HepG2 (cell line): Measurements from ENCODE around the gene SLX4. TPM values are rescaled to one million over a fixed set of nuclear protein-coding genes. Genes with fewer than 3 reads are reported as not detected.

Experiments used
- E2F1 ChIP-seq: sonication (generic); formaldehyde crosslinking; IDR thresholded peaks from 2 replicates; pipeline ENCODE4 v1.5.0; 2020; ENCODE audit warnings: missing genetic modification reagents
- KAT8 ChIP-seq: IDR thresholded peaks from 2 replicates; pipeline ENCODE4 v1.6.1; 2016; ENCODE audit warnings: missing genetic modification reagents, missing compliant biosample characterization
- polyA plus RNA-seq, 8 experiments: library from polyadenylated mRNA; depleted of rRNA in 3 of 8; stranded (reverse) in 7 of 8; unstranded in 1 of 8; fragments of >200 nt; fragmentation: Illumina TruSeq in 4 of 8; extraction: Trizol in 4 of 8; gene quantifications; 2 replicates each; pipeline versions ENCODE4 v1.2.1 to v1.2.3, GENCODE V29; 2011 to 2016; ENCODE audit warnings: low read depth in 4 of 8, missing spikeins in 1 of 8, mixed read lengths in 1 of 8; ENCODE audit not compliant: insufficient read depth in 1 of 8
- total RNA-seq, 5 experiments: library from RNA; depleted of rRNA; stranded (reverse); fragments of >200 nt; fragmentation: Illumina TruSeq; extraction: Trizol; gene quantifications; 2 replicates each; pipeline ENCODE4 v1.2.3, GENCODE V29; 2016; ENCODE audit warnings: low read depth in 1 of 5

The SLX4 gene
- total and polyA plus RNA-seq, 2 of the 13 experiments (the other 11 are each of a cell fraction or from before 2014, with no cell fraction given), result 1.1 to 3.6 TPM

- no peak for TF ChIP-seq KAT8
- TF ChIP-seq E2F1 (CRISPR knock-in tag), result no peak
Measured at GRCh38 chr16:3532741-3533140, 78.7 kb downstream of the SLX4 start (continued).

Other genes starting within 250 kb of the SLX4 start
- gene ZSCAN32, start 210.6 kb downstream of the SLX4 start, total RNA-seq (2016; rRNA removed; fragmentation: Illumina TruSeq; extraction: Trizol), result 10.7 and 11.7 TPM in 2 replicates
- gene ZSCAN32, start 210.6 kb downstream of the SLX4 start, polyA plus RNA-seq (2011; rRNA removed), result 12.7 and 12.8 TPM in 2 replicates
- gene ZNF174, start 210.4 kb downstream of the SLX4 start, total RNA-seq (2016; rRNA removed; fragmentation: Illumina TruSeq; extraction: Trizol), result 10.0 and 10.6 TPM in 2 replicates
- 7.6 and 8.3 TPM in 2 replicates for gene ZNF174, start 210.4 kb downstream of the SLX4 start, polyA plus RNA-seq (2011; rRNA removed)
- 2.4 and 3.8 TPM in 2 replicates for gene ZNF597, start 168.1 kb downstream of the SLX4 start, total RNA-seq (2016; rRNA removed; fragmentation: Illumina TruSeq; extraction: Trizol)
- 1.2 and 1.3 TPM in 2 replicates for gene ZNF597, start 168.1 kb downstream of the SLX4 start, polyA plus RNA-seq (2011; rRNA removed)
- gene NAA60, start 167.9 kb downstream of the SLX4 start, total RNA-seq (2016; rRNA removed; fragmentation: Illumina TruSeq; extraction: Trizol), result 14.7 and 16.9 TPM in 2 replicates
- gene NAA60, start 167.9 kb downstream of the SLX4 start, polyA plus RNA-seq (2011; rRNA removed), result 29.9 and 32.0 TPM in 2 replicates
- gene C16orf90, start 116.1 kb downstream of the SLX4 start, total RNA-seq (2016; rRNA removed; fragmentation: Illumina TruSeq; extraction: Trizol), result not detected in 2 replicates
- gene C16orf90, start 116.1 kb downstream of the SLX4 start, polyA plus RNA-seq (2011; rRNA removed), result not detected in 2 replicates
- 19.5 and 25.9 TPM in 2 replicates for gene CLUAP1, start 110.6 kb downstream of the SLX4 start, total RNA-seq (2016; rRNA removed; fragmentation: Illumina TruSeq; extraction: Trizol)
- gene CLUAP1, start 110.6 kb downstream of the SLX4 start, polyA plus RNA-seq (2011; rRNA removed), result 3.5 and 6.0 TPM in 2 replicates
- not detected in 2 replicates for gene NLRC3, start 34.2 kb downstream of the SLX4 start, total RNA-seq (2016; rRNA removed; fragmentation: Illumina TruSeq; extraction: Trizol)
- gene NLRC3, start 34.2 kb downstream of the SLX4 start, polyA plus RNA-seq (2011; rRNA removed), result 0.01 TPM in 1 of 2 replicates, not detected in the other
- 3.7 and 7.1 TPM in 2 replicates for gene DNASE1, start 43.1 kb upstream of the SLX4 start, total RNA-seq (2016; rRNA removed; fragmentation: Illumina TruSeq; extraction: Trizol)
- 11.1 and 13.0 TPM in 2 replicates for gene DNASE1, start 43.1 kb upstream of the SLX4 start, polyA plus RNA-seq (2011; rRNA removed)
- 112 and 127 TPM in 2 replicates for gene TRAP1, start 105.9 kb upstream of the SLX4 start, total RNA-seq (2016; rRNA removed; fragmentation: Illumina TruSeq; extraction: Trizol)
- 240 and 283 TPM in 2 replicates for gene TRAP1, start 105.9 kb upstream of the SLX4 start, polyA plus RNA-seq (2011; rRNA removed)